OCI-M1 (cell line): ENCODE measurements around the gene MMS19.
"Not testable (repeated sequence)": the region's sequence is repeated elsewhere in the genome, so short reads cannot be mapped to it uniquely, and the experiment has no call there.

Experiments used
- DNase-seq: peaks from one replicate; lab custom pipeline; 2025; lab: John Stamatoyannopoulos, UW

MMS19 gene

GRCh38 chr10:97498076-97498840 lies at the start of gene MMS19:
MMS19 (minus strand) TSS chr10:97498422; CDS start chr10:97498384, 38 bp downstream.
- peak; percentile 99 for DNase-seq

- no peak for DNase-seq
Observed at GRCh38 chr10:97547962-97548361, 49.7 kb upstream of the MMS19 start.

- no peak for DNase-seq
Observed at GRCh38 chr10:97547271-97547600, 49.0 kb upstream of the MMS19 start.

- no peak for DNase-seq
Observed at GRCh38 chr10:97546456-97547270, 48.4 kb upstream of the MMS19 start.

- DNase-seq, result peak; percentile 64
Observed at GRCh38 chr10:97543025-97543546, 44.9 kb upstream of the MMS19 start.

GRCh38 chr10:97542169-97543024 lies 44.2 kb upstream of the MMS19 start:
- DNase-seq, result peak; percentile 43

GRCh38 chr10:97540669-97541500 lies 42.7 kb upstream of the MMS19 start:
- DNase-seq, result no peak

GRCh38 chr10:97539523-97540200 lies 41.4 kb upstream of the MMS19 start:
- no peak for DNase-seq

- DNase-seq, result no peak
Observed at GRCh38 chr10:97538839-97539238, 40.6 kb upstream of the MMS19 start.

GRCh38 chr10:97538411-97538810 lies 40.2 kb upstream of the MMS19 start:
- DNase-seq, result no peak

- no peak for DNase-seq
Observed at GRCh38 chr10:97537186-97537869, 39.1 kb upstream of the MMS19 start.

- DNase-seq, result peak; percentile 55
Observed at GRCh38 chr10:97534746-97535367, 36.6 kb upstream of the MMS19 start.

- DNase-seq, result no peak
Observed at GRCh38 chr10:97533888-97534287, 35.7 kb upstream of the MMS19 start.

GRCh38 chr10:97532935-97533671 lies 34.9 kb upstream of the MMS19 start:
- no peak for DNase-seq

GRCh38 chr10:97531401-97531986 lies 33.3 kb upstream of the MMS19 start:
- DNase-seq, result no peak

GRCh38 chr10:97529685-97530465 lies 31.7 kb upstream of the MMS19 start:
- DNase-seq, result no peak

GRCh38 chr10:97528876-97529275 lies 30.7 kb upstream of the MMS19 start:
- DNase-seq, result not testable (repeated sequence)

- no peak for DNase-seq
Observed at GRCh38 chr10:97525683-97526110, 27.5 kb upstream of the MMS19 start.
